SK-N-MC (cell line): ENCODE measurements around the gene TAGLN3.
A peak's percentile ranks its signal among the peaks of the same experiment; 100 is the strongest.

Experiments
- DNase-seq: peaks from one replicate; pipeline ENCODE4 v3.0.0-alpha.2; 2011; ENCODE audit warnings: low read depth, low spot score
- H3K27ac ChIP-seq: fragments of 200-600 bp; sonication (generic); 2 replicates; pipeline ENCODE4 v1.5.1; 2016; ENCODE audit warnings: mixed run types
- H3K36me3 ChIP-seq: fragments of 200-600 bp; sonication (generic); 2 replicates; pipeline ENCODE4 v1.6.1; 2017; ENCODE audit warnings: antibody characterized with exemption, low read length, mixed read lengths; ENCODE audit not compliant: insufficient read depth
- H3K4me3 ChIP-seq: fragments of 200-600 bp; sonication (generic); 2 replicates; pipeline ENCODE4 v1.5.1; 2016
- H3K9ac ChIP-seq: fragments of 200-600 bp; sonication (generic); 2 replicates; pipeline ENCODE4 v1.8.0; 2017; ENCODE audit warnings: mixed run types, mixed read lengths; ENCODE audit not compliant: insufficient read length
- H3K9me3 ChIP-seq: fragments of 200-600 bp; sonication (generic); 2 replicates; pipeline ENCODE4 v1.6.1; 2017; ENCODE audit warnings: low read depth, mild to moderate bottlenecking, antibody characterized with exemption, low read length, moderate library complexity, mixed read lengths
- EZH2 ChIP-seq: fragments of 200-600 bp; sonication (generic); IDR thresholded peaks from one replicate; pipeline ENCODE4 v1.6.1; 2017; ENCODE audit warnings: antibody characterized with exemption
- FOXP2 ChIP-seq: optimal IDR thresholded peaks from 2 replicates; pipeline ENCODE3; 2011; ENCODE audit warnings: mild to moderate bottlenecking, moderate library complexity; ENCODE audit not compliant: insufficient read depth; ENCODE audit errors: extremely low read length, control extremely low read depth
- POLR2AphosphoS5 ChIP-seq: IDR thresholded peaks from 2 replicates; pipeline ENCODE4 v1.6.1; 2012; ENCODE audit warnings: mild to moderate bottlenecking, low read depth, low read length, borderline replicate concordance

The TAGLN3 gene

DNA sequence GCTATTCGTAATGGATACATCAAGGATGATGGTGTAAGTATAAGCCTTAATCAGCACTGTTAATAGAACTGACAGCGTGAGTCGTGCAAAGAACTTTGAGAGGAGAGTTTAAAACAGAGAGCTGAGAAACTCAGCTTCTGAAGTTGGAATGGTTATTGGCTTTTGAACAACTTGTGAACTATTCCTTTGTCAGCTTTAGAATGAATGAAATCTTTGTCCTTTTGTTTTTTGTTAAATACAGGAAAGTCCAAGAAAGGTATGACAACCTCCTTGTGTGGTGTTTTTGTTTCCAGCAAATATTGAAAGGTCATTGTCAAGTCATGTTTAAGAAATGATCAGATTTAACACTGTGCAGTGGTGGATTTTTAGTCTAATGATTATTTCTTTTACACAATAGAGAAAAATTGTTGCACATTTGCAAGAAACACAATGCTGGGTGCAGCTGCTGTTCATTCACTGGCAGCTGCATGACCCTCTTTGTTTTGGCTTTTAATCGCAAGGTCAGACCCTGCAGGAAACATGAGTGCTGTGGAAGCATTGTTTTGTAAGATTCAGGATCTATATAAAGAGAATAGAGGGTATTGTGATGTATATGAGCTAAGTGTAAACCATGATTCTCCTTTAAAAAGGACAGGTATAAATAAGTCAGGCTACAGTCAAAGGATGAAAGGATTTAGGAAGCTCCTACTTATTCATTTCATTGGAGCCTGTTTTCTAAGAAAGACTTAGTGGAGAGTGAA, 41.6 kb upstream of the TAGLN3 start:
- H3K4me3 ChIP-seq = no peak overlapping the region
- no peak for TF ChIP-seq FOXP2
- no peak for TF ChIP-seq EZH2
- no peaks in the 10 kb centered on the region for H3K9me3 ChIP-seq
- H3K9ac ChIP-seq = no peak overlapping the region
- no peak for DNase-seq
- H3K36me3 ChIP-seq = no peaks in the 10 kb centered on the region
- no peak overlapping the region for H3K27ac ChIP-seq

DNA sequence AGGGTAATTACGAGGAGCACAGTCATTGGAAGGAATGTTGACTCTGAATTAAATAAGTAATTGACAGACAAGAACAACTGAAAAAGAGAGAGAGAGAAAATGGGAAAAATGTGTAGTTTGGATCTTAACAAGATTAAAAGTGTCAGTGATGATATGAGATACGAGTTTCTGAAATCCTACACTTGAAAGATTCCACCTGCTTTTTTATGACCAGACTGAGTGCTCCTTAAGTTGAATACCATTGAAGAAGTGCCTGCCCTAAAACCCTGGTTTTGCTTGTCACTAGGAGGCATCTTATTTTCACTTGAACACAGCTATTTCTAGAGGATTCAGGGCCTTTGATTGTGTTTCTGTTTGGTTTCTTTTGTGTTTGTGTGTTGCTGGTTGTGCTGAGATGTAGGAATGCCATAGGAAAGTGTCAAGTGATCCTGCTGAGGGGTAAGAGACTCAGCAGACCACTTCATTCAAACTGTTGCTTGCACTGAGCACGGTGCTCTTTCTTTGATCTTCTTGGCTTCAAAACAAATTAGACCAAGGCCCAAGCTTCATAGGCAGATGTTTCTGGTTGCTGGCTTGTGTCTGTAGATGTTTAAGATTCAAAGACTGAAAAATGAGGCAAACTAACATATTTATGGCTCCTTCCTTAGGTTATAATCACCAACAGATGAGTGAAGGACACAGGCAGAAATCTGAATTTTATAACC, 37.1 kb upstream of the TAGLN3 start:
- no peak for DNase-seq
- Histone ChIP-seq H3K36me3 (no peaks in the 10 kb centered on the region), H3K27ac (no peak overlapping the region), H3K9ac (no peak overlapping the region), H3K9me3 (no peaks in the 10 kb centered on the region), H3K4me3 (no peak overlapping the region)
- TF ChIP-seq EZH2 (no peak), POLR2AphosphoS5 (no peak), FOXP2 (no peak)

DNA sequence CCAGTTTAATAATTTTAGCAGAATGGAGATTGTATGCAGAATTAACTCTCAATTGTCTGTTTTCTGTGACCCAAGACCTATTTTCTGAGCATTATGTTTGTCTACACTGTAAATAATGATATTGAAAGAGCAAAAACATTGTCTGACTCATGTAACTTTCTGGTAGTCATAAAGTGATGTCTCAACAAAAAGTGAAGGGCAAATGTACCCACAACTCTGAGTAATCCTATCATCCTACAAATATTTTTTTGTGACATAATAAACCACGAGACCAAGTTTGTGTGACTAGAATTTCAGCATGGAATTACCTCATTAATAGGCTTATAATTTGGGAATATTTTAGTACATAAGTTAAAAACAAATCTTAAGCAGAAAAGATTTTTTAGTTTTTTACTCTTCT, 35.3 kb upstream of the TAGLN3 start:
- H3K27ac ChIP-seq = no peak overlapping the region
- H3K4me3 ChIP-seq = no peak overlapping the region
- no peak overlapping the region for H3K9ac ChIP-seq
- TF ChIP-seq POLR2AphosphoS5 (no peak), EZH2 (no peak), FOXP2 (no peak)
- DNase-seq = no peak
- H3K36me3 ChIP-seq = no peaks in the 10 kb centered on the region
- no peaks in the 10 kb centered on the region for H3K9me3 ChIP-seq

DNA sequence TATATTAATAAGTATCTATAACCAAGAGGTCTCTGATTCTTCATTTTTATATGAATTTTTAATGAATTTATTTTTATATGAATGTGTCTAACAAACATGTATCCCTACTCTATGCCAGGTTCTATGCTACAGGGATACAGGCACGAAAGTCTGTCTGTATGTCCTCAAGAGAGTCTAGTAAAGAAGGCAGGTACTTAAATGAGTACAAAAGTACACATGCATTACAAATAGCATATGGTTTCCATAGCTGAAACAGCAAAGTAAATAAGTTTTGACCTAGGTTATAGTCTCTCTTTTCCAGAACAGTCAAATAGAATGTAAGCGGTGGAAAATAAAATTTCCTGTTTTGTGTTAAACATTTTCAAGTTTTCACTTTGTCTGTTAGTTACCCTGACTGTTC, 33.2 kb upstream of the TAGLN3 start:
- no peak overlapping the region for H3K27ac ChIP-seq
- H3K4me3 ChIP-seq = no peak overlapping the region
- H3K9me3 ChIP-seq = no peaks in the 10 kb centered on the region
- TF ChIP-seq FOXP2 (no peak), EZH2 (no peak), POLR2AphosphoS5 (no peak)
- no peak for DNase-seq
- H3K9ac ChIP-seq = no peak overlapping the region
- no peaks in the 10 kb centered on the region for H3K36me3 ChIP-seq

DNA sequence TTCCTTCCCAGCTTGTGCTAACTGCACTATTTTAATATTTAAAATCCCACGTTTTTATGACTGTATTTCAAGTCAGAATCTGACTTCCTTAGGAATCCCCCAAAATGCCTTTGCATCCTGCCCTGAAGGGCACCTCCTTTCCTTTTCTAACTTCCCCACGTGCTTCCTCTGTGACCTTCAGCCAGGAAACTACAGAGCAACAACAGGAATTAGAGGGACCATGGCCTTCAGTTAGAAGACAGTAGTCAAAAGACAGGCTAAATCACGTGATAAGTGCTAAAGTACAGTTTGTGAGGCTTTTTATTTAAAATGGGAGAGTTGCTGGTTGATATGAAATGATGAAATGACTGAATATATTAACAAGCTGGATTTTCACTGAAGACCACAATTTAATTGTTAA, 31.7 kb upstream of the TAGLN3 start:
- peak overlapping the region; percentile 55 for H3K4me3 ChIP-seq
- no peaks in the 10 kb centered on the region for H3K36me3 ChIP-seq
- no peak overlapping the region for H3K27ac ChIP-seq
- TF ChIP-seq EZH2 (no peak), POLR2AphosphoS5 (no peak), FOXP2 (no peak)
- no peaks in the 10 kb centered on the region for H3K9me3 ChIP-seq
- no peak for DNase-seq
- peak overlapping the region; percentile 16 for H3K9ac ChIP-seq

DNA sequence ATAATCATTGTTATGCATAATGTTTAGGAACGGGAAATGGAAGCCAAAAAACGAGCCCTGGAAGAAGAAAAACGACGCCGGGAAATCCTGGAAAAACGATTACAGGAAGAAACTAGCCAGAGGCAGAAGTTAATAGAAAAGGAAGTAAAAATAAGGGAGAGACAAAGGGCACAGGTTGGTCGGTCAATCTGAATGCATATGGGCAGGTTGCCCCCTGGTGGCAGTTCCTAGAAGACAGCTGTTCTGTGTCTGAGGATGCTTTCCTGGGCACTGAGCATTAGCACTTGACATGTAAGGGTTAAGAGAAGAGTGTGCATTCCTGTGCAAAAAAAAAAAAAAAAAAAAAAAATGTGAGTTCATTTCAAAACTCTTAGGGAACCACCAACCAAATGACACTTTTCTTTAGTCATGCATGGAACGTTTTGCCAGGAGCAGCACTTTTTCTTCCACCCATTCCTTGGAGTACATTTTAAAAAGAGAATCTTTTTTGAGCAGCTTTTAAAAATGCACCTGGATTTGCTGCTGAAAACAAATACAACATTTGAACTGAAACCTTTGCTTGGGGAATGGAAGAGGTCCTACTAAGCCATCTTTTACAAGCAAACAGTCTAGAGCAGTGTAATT, 31.0 kb upstream of the TAGLN3 start:
- H3K9ac ChIP-seq = peak overlapping the region; percentile 16
- H3K27ac ChIP-seq = no peak overlapping the region
- DNase-seq = peak; percentile 34
- TF ChIP-seq FOXP2 (no peak), EZH2 (no peak), POLR2AphosphoS5 (no peak)
- no peaks in the 10 kb centered on the region for H3K36me3 ChIP-seq
- H3K9me3 ChIP-seq = no peaks in the 10 kb centered on the region
- H3K4me3 ChIP-seq = peak overlapping the region; percentile 55

DNA sequence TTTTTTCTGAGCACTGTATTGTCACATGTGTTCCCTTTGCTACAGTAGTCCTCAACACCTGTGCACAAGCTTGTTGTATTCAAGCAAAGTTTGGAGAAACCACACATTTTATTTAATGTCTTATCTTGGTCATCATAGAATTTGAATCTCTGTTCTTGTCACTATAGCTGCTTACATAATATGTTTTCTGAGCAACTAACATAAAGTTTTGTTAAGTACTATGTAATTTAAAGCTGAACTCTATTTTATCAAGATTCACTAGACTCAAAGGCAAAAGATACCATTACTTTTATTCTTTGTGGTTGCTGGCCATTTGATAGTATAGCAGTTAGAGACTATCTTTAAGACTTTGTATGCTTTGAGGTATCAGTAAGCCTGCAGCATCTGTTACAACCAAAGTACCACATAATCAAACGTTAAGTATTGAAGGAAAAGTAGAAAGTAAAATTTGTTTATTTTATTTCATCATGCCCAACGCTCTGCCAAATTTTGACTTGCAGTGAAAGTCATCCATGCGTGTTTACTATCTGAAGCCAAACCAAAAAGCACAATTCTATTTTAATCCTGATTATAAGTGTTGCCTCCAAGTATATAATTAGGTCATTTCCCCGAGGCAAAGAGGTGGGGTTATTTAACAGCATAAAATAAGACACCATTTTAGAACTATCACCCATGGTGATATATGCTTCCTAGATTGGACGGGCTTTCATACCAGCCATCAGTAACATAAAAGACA, 30.2 kb upstream of the TAGLN3 start:
- no peaks in the 10 kb centered on the region for H3K36me3 ChIP-seq
- H3K27ac ChIP-seq = no peak overlapping the region
- H3K9me3 ChIP-seq = no peaks in the 10 kb centered on the region
- H3K9ac ChIP-seq = no peak overlapping the region
- TF ChIP-seq FOXP2 (no peak), EZH2 (no peak), POLR2AphosphoS5 (no peak)
- no peak for DNase-seq
- no peak overlapping the region for H3K4me3 ChIP-seq

DNA sequence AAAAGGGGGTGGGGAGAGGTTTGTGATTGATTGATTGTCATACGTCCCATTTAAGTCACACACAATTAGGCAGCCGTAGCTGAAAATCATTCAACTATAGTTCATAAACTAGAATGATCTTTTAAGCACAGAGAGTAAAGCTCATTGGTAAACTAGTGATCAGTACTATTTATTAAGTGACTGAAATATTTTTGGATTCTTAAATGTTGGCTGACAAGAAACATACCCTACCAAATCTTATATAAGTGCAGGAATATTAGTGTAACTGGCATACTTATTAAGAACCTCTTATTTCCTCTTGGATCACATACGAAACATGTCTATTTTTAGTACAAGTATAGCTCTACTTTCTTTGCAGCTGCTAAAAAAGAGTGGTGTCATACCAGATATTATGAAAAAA, 28.3 kb upstream of the TAGLN3 start:
- TF ChIP-seq EZH2 (no peak), FOXP2 (no peak), POLR2AphosphoS5 (no peak)
- H3K27ac ChIP-seq = no peak overlapping the region
- no peak overlapping the region for H3K4me3 ChIP-seq
- no peaks in the 10 kb centered on the region for H3K9me3 ChIP-seq
- no peak for DNase-seq
- H3K36me3 ChIP-seq = no peaks in the 10 kb centered on the region
- H3K9ac ChIP-seq = no peak overlapping the region
